Gastroesophageal sphincter (tissue), 4 donors: ENCODE data around the gene DBP. TPM values are rescaled to one million over a fixed set of nuclear protein-coding genes. Genes with fewer than 3 reads are reported as not detected.
"Not testable (repeated sequence)": the region's sequence is repeated elsewhere in the genome, so short reads cannot be mapped to it uniquely, and the experiment has no call there.

Source experiments
- ATAC-seq: fragments of 150-250 bp; one replicate; pipeline ENCODE4 v1.9.1; 2016; ENCODE audit warnings: mild to moderate bottlenecking, moderate library complexity
- H3K27ac ChIP-seq, 4 donors: fragments of 200-600 bp; sonication (generic) in 3 of 4; 1 replicate in 3 of 4; 2 replicates in 1 of 4; pipeline ENCODE4 v1.5.1; 2016 to 2019
- H3K27me3 ChIP-seq: fragments of 200-600 bp; sonication (generic); one replicate; pipeline ENCODE4 v1.5.1; 2019
- H3K36me3 ChIP-seq, 2 donors: fragments of 200-600 bp; sonication (generic); one replicate each; pipeline ENCODE4 v1.5.1; 2019; ENCODE audit warnings: control low read depth in 1 of 2
- H3K4me1 ChIP-seq, 3 donors: fragments of 200-600 bp; sonication (generic); 1 replicate in 2 of 3; 2 replicates in 1 of 3; pipeline ENCODE4 v1.5.1; 2016 to 2019; ENCODE audit warnings: control low read depth in 2 of 3
- H3K4me3 ChIP-seq, 2 donors: fragments of 200-600 bp; sonication (generic); one replicate each; pipeline ENCODE4 v1.5.1; 2019; ENCODE audit warnings: mild to moderate bottlenecking in 1 of 2, moderate library complexity in 1 of 2
- H3K9me3 ChIP-seq, 3 donors: fragments of 200-600 bp; sonication (generic); one replicate each; pipeline ENCODE4 v1.5.1; 2017 to 2019; ENCODE audit warnings: control low read depth in 2 of 3
- CTCF ChIP-seq, 4 experiments: fragments of 200-600 bp in 2 of 4; fragments of 450-650 bp in 2 of 4; sonication (generic) in 1 of 4; IDR thresholded peaks; one replicate each; pipeline ENCODE4 v1.5.1; 2017 to 2019; ENCODE audit warnings: antibody characterized with exemption in 4 of 4, mild to moderate bottlenecking in 2 of 4, moderate library complexity in 2 of 4
- EP300 ChIP-seq: sonication (generic); formaldehyde crosslinking; IDR thresholded peaks from one replicate; pipeline ENCODE4 v1.6.1; 2017; ENCODE audit warnings: antibody characterized with exemption, mild to moderate bottlenecking
- POLR2A ChIP-seq, 2 donors: fragments of 450-650 bp; IDR thresholded peaks; one replicate each; pipeline ENCODE4 v1.6.1; 2017; ENCODE audit warnings: antibody characterized with exemption in 2 of 2, mild to moderate bottlenecking in 2 of 2, moderate library complexity in 1 of 2
- POLR2AphosphoS5 ChIP-seq: sonication (generic); formaldehyde crosslinking; IDR thresholded peaks from one replicate; pipeline ENCODE4 v1.6.1; 2017; ENCODE audit warnings: antibody characterized with exemption
- WGBS, 2 donors: methylation state at CpG; one replicate each; pipeline ENCODE4 v1.1.5; 2018; ENCODE audit warnings: low coverage in 1 of 2; 5-methylcytosine and 5-hydroxymethylcytosine counted together
- total RNA-seq, 4 donors: library from RNA; depleted of rRNA; stranded (reverse); fragments of >200 nt; gene quantifications; one replicate each; pipeline ENCODE4 v1.1.0, GENCODE V29; 2016

DBP gene
- total RNA-seq = 10 to 100 TPM in 2 of 4 donors, 1 to 10 TPM in 2; 2.9 to 16.8 (median 8.9) TPM

GRCh38 chr19:48636859-48637448, at the start of gene DBP:
DBP (minus strand) TSS chr19:48637379; CDS start chr19:48636994, 385 bp downstream.
- TF ChIP-seq POLR2A (IDR thresholded peaks at IDR 0.05) (peak; percentile 4 to 45), POLR2AphosphoS5 (no peak), CTCF (IDR thresholded peaks at IDR 0.05) (peak in 2 of 4 experiments; percentile 1 to 31), EP300 (no peak)
- peaks cover 0 to 12% of the 10 kb centered on the region in 2 donors for H3K36me3 ChIP-seq
- H3K9me3 ChIP-seq = no peaks in the 10 kb centered on the region
- H3K4me3 ChIP-seq = peak within 1 kb of the TSS; percentile 68 to 82
- H3K4me1 ChIP-seq = peaks cover 10 to 69% (median 33%) of the 10 kb centered on the region in 3 donors
- WGBS, 2 donors = 0% methylated on average over 2 of the region's 40 CpGs; no CpG with 5 or more reads in 1 of the 2 donors
- H3K27ac ChIP-seq = peak within 1 kb of the TSS; percentile 92 to 98 (median 94)
- no peaks in the 10 kb centered on the region for H3K27me3 ChIP-seq
- no peak for ATAC-seq

GRCh38 chr19:48686637-48687036, 49.5 kb upstream of the DBP start:
- 80 to 88% methylated on average over 2 to 6 of the region's 7 CpGs for WGBS, 2 donors
- not testable (repeated sequence) for ATAC-seq

GRCh38 chr19:48686088-48686487, 48.9 kb upstream of the DBP start:
- TF ChIP-seq EP300 (no peak), POLR2AphosphoS5 (no peak), CTCF (IDR thresholded peaks at IDR 0.05) (no peak), POLR2A (IDR thresholded peaks at IDR 0.05) (no peak)
- H3K36me3 ChIP-seq = no peaks in the 10 kb centered on the region
- peaks cover 0 to 11% (median 0%) of the 10 kb centered on the region in 3 donors for H3K4me1 ChIP-seq
- no peaks in the 10 kb centered on the region for H3K27me3 ChIP-seq
- H3K27ac ChIP-seq = no peak overlapping the region
- ATAC-seq = no peak
- 89% methylated on average over 3 of the region's 3 CpGs; no CpG with 5 or more reads in 1 of the 2 donors for WGBS, 2 donors
- no peak overlapping the region for H3K4me3 ChIP-seq
- H3K9me3 ChIP-seq = no peaks in the 10 kb centered on the region

More at GRCh38 chr19:48686637-48687036, 49.5 kb upstream of the DBP start:
- H3K36me3 ChIP-seq, H3K27ac ChIP-seq, H3K4me3 ChIP-seq, H3K9me3 ChIP-seq, H3K27me3 ChIP-seq: not testable (repeated sequence)
- peaks cover 0 to 11% (median 0%) of the 10 kb centered on the region in 3 donors for H3K4me1 ChIP-seq

GRCh38 chr19:48685583-48685982, 48.4 kb upstream of the DBP start:
- Histone ChIP-seq H3K27ac (no peak overlapping the region), H3K4me3 (no peak overlapping the region)
- WGBS, 2 donors = 87 to 95% methylated on average over 5 to 6 of the region's 9 CpGs

GRCh38 chr19:48683349-48683748, 46.2 kb upstream of the DBP start:
- TF ChIP-seq CTCF (IDR thresholded peaks at IDR 0.05) (no peak), POLR2AphosphoS5 (no peak), EP300 (no peak), POLR2A (IDR thresholded peaks at IDR 0.05) (no peak)
- peaks cover 0 to 4% (median 0%) of the 10 kb centered on the region in 3 donors for H3K4me1 ChIP-seq
- no peak overlapping the region for H3K27ac ChIP-seq
- WGBS, 2 donors = 32 to 37% methylated on average over 5 to 11 of the region's 11 CpGs
- H3K4me3 ChIP-seq = no peak overlapping the region
- no peaks in the 10 kb centered on the region for H3K36me3 ChIP-seq
- no peaks in the 10 kb centered on the region for H3K9me3 ChIP-seq
- H3K27me3 ChIP-seq = no peaks in the 10 kb centered on the region
- no peak for ATAC-seq

More at GRCh38 chr19:48685583-48685982, 48.4 kb upstream of the DBP start:
- H3K9me3 ChIP-seq = no peaks in the 10 kb centered on the region
- TF ChIP-seq CTCF (IDR thresholded peaks at IDR 0.05) = no peak
- no peak for TF ChIP-seq POLR2A (IDR thresholded peaks at IDR 0.05)
- no peak for TF ChIP-seq EP300
- TF ChIP-seq POLR2AphosphoS5 = no peak
- H3K36me3 ChIP-seq = no peaks in the 10 kb centered on the region
- no peaks in the 10 kb centered on the region for H3K27me3 ChIP-seq
- H3K4me1 ChIP-seq = peaks cover 0 to 11% (median 0%) of the 10 kb centered on the region in 3 donors
- ATAC-seq = no peak
